ENCODE measurements around the gene GET3.
"Not testable (repeated sequence)": the region's sequence is repeated elsewhere in the genome, so short reads cannot be mapped to it uniquely, and the experiment has no call there.

The GET3 gene

DNA sequence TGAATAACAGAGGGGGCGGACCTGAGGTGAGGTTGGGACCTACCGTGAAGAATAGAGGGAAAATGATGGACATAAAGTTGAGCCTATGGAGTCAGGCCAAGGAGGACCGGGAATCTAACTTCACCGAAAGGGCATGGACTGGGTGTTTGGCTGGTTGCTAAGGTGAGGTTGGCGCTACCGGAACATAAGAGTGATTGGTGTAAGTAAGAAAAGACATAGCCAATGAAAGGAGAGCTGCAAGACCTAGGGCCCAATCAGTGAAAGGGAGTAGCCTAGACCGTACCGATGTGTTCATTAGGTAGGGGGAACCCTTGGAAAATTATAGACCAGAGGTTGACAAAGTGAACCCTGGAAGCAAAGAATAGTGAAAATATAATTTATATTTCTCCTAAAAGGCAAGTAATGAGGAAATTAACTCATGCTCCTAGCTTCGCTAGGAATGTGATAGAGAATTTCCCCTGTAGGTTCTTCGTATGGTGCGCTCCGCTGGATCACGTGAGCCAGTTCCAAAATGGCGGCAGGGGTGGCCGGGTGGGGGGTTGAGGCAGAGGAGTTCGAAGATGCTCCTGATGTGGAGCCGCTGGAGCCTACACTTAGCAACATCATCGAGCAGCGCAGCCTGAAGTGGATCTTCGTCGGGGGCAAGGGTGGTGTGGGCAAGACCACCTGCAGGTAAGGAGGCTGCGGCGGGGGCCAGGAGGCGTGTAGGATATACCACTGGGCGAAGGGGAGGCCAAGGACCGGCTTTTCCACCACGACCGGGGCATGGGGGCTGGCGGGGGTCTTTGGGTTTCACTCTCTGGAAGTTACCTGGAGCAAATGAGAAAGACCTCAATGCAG is at the start of gene GET3:
TSS of gene GET3 (plus strand) at position 503 of the 840 bp plus-strand sequence. CDS start at position 512, 9 bp downstream.
- DNase-seq (ENCODE audit: low spot score), result peak; percentile 96

DNA sequence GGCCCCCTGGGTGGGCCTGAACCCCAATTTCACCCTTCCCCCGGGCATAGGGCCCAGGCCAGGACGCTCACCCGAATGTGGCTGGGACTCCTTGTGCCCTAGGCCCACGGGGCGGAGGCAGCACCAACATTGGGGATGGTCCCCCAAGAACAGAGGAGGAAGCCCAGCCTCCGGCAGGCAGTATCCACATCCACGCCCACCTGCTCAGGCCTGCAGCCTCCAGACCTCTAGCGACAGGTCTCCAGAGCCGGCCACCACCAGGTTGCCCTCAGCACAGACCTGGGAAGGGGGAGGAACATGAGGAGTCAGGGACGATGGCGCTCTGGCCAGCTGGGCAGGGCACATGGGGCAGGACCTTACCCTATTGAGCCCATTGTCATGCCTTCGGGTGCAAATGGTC is 48.3 kb upstream of the GET3 start:
- DNase-seq (ENCODE audit: low spot score), result no peak

DNA sequence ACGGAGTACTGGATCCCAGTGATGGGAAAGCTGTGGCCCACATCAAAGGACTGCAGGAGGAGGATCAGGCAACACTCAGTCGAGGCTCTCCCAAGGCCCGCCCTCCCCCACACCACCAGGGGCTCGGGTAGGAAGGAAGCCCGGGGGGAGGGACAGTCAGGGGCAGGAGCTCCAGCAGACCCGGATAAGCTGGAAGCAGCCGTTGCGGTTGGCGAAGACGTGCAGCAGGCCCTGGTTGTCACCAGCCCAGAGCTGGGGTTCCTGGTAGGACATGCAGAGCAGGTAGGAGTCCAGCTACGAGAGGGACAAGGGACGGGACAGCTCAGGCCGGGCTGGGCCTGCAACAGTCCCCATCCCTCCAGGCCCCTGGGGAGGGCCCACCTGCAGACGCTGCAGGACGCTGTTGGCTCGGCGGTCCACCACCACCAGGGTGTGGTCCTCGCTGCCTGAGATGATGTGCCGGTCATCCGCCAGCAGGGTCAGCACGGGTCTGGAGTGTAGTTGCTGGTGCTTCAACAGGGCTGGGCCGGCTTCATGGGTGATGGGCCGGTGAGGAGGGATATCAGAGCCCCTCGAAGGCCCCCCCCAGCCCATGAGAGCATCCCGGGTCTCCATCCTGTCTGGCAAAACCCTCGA is 47.6 kb upstream of the GET3 start:
- no peak for DNase-seq (ENCODE audit: low spot score)

DNA sequence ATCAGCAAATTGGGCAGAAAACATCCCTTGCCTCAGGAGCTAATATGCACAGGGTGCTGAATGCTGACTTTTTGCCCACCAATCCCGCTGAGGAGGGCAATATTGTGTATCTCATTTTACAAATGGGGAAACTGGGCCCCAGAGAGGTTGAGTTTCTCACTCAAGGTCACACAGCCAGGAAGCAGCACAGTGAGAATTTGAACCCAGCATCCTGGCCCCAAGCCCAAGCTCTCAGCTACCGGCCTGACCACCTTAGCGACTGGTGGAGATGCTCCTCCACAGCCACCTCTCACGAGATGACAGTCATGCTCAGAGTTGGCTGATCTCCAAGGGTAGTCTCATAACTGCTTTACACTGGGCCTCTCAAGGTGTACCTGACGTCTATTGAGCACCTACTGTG is 44.3 kb upstream of the GET3 start:
- DNase-seq (ENCODE audit: low spot score), result no peak

DNA sequence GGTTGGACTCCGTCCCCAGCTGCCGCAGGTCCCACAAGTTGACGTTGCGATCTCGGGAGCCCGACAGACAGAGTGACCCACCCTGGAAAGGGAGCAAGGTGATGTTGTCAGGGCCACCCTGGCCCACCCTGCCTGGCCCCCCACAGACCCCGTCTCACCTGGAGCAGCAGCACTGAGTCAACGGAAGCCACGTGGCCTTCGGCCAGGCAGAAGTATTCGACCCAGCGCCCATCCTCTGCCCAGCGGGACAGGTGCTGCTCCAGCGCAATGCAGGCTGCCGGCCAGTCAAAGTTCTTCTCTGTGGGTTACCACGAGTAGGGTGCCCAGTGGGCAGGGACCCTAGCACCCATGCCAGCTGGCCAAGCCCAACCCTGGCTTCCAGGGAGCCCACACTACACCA is 42.7 kb upstream of the GET3 start:
- no peak for DNase-seq (ENCODE audit: low spot score)

DNA sequence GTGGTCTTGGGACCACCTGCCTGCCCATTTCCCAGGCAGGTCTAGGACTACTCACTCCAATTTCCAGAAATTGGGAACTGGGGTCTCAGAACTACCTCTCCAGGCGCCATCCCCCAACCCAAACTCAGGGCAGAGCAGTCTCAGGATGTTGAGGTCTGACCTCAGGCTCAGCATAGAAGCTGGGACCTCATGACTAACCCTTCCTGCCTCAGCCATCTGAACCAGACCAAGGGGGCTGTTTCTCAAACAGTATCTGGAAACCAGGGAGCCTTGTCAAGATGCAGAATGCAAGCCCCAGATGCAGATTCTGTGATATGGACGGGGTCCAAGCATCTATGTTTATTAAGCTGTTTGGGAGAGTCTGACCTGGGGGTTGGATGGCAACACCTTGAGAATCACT is 42.2 kb upstream of the GET3 start:
- no peak for DNase-seq (ENCODE audit: low spot score)

DNA sequence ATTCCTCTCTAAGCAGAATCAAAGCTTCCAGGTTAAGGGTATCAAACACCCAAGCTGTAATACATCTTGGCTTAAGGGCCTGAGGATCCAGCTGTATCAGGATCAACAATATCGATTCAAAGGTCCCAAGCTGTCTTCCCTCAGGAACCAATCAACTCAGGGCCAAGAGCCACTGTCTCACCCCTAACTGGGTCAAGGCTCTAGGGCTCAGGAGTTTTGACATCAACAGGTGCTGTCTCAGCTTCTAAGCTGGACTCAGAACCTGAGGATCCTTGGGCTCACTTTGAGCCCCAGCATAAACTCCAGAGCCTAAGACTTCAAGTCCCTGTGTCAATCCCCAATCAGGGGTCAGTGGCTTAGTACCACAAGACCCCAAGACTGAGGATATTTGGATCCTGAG is 41.8 kb upstream of the GET3 start:
- DNase-seq (ENCODE audit: low spot score), result no peak

DNA sequence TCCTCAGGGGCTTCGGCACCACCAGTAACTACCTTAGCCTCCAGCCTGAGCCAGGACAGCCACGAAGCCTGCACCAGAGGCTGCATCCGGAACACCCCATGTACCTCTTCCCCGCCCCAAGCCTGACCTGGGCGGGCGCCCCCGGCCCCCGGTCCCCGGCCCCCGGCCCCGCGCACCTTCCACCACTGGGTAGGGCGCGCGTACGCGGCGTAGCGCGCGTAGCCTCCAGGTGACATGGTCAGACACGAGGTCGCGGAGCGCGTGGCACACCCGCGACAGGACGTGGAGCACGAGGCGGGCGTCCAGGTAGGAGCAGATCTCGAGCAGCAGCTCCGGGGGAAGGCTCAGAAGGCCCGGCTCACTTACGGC is 41.3 kb upstream of the GET3 start:
- DNase-seq (ENCODE audit: low spot score), result no peak

DNA sequence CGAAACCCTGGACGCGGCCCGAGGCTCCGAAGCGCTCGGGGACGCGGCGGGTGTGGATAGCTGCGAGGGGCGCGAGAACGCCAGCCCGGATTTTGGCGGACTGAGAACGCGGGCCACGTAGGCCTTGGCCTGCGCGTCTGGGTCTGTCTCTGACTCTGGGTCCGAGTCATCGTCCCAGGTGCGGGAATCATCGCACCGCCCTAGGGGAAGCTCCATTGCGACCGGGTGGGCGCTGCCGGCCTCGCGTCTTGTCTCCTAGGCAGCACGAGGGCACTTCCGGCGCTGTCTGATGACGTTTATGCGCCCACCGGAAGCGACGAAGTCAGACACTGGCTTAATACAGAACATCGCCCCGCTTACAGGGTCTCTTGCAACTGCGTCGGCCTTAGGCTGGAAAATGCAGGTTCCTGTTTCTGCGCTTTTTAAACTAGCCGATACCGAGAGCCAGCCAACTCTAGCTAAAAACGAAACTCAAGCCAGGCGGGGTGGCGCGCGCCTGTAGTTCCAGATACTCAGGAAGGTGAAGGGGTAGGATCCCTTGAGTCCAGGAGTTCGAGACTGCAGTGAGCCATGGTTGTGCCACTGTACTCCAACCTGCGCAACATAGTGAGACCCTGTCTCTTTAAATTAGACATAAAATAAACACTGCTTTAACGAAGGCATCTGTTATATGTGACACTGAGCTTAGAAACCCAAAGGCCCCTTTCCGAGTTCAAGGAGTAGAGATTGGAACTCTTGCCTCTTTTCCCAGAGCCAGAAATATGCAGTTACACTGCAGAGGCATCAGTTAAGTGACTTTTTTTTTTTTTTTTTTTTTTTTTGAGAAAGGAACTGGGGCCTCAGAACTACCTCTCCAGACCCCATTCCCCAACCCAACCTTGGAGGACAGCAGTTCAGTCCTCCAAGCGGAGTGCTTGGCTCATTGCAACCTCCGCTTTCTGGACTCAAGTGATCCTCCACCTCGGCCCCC is 40.6 kb upstream of the GET3 start, which contains the start of gene FBXW9:
TSS of gene FBXW9 (minus strand) at position 266 of the 970 bp plus-strand sequence. CDS start at position 216, 50 bp downstream.
- peak; percentile 95 for DNase-seq (ENCODE audit: low spot score)

DNA sequence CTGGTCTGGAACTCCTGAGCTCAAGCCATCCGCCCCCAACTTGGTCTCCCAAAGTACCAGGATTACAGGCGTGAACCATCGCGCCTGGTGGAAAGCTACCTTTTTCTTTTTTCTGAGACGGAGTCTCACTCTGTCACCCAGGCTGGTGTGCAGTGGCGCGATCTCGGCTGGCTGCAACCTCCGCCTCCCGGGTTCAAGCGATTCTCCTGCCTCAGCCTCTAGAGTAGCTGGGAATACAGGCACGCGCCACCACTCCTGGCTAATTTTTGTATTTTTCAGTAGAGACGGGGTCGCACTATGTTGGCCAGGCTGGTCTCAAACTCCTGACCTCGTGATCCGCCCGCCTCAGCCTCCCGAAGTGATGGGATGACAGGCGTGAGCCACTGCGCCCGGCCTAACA is 39.9 kb upstream of the GET3 start:
- not testable (repeated sequence) for DNase-seq (ENCODE audit: low spot score)

DNA sequence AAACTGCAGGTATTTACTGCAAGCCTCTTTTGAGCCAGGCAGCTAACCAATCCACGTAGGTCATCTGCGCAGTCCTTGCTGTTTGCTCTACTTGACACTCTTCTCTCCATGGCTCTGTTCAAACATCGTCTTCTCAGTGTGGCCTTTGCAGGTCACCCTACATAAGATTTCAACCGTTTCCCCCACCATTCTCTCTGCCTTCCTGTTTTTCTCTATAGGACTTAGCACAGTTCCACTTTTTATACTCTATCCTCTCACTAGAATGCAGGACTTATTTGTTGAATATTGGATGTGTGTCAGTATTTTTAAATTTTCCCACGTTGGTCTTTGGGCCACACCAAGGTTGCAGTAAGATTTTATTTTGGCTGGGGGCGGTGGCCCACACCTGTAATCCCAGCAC is 39.2 kb upstream of the GET3 start:
- DNase-seq (ENCODE audit: low spot score), result no peak

DNA sequence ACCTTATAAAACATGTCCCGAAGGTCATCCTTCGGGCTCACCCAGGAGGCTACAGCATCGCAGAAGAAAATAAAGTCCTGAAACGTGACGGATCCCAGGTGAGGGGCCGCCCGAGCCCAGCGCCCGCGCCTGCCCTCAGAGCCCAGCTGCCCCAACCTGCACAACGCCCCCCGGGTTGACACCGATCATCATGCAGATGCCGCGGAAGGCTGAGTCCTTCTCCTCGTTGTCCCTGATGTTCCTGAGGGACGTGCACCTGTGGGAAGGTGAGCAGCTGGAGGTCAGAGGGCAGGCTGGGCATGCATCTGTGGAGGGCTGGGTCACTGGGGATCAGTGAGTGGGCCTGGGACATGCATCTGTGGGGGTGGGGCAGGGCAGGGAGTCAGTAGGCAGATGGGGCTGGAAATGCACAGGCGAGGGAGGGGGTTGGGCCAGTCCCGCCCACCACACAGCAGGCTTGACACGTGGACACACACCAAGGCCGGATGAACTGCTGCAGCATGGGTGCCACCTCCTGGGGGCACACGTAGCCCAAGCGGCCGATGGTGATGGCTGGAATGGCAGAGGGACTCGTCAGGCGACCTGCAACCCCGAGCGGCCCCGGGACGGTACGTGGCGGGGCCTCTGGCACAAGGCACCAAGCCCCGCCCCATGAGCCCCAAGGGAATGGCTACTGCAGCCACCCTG is 35.6 kb upstream of the GET3 start:
- no peak for DNase-seq (ENCODE audit: low spot score)

DNA sequence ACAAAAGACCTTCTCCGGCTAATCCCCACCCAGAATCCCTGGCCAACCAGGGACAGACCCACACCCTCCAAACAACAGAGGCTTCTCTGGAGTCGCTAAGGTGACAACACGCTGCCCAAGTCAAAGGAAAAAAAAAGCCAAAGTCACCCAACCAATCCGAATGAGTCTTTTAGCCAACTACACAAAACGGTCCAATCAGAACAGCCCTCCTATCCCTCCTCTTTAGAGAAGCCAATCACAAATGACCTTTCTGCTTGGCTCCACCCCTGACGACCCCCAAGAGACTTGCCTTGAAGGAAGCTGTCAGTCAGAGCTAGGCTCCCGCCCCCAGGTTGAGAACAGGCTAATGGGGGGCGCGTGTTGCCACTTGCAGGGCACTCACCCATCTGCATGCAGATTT is 34.3 kb upstream of the GET3 start:
- DNase-seq (ENCODE audit: low spot score), result peak; percentile 43

DNA sequence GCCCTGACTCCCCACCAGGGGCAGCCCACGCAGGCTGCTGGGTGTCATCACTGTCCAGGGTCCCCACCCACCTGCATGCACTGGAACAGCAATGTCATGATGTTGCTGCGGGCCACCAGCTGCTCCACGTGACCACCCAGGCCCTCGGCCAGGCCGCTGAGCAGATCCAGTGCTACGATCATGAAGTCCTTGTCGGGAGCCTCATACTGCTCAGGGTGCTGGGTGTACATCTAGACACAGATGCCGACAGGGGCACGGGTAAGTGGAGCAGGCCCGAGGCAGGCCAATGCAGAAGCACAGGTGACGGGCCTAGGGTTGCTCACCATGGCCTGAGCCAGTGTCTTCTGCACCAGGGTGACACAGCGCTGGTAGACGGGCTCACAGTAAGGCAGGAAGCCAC is 32.1 kb upstream of the GET3 start:
- no peak for DNase-seq (ENCODE audit: low spot score)

DNA sequence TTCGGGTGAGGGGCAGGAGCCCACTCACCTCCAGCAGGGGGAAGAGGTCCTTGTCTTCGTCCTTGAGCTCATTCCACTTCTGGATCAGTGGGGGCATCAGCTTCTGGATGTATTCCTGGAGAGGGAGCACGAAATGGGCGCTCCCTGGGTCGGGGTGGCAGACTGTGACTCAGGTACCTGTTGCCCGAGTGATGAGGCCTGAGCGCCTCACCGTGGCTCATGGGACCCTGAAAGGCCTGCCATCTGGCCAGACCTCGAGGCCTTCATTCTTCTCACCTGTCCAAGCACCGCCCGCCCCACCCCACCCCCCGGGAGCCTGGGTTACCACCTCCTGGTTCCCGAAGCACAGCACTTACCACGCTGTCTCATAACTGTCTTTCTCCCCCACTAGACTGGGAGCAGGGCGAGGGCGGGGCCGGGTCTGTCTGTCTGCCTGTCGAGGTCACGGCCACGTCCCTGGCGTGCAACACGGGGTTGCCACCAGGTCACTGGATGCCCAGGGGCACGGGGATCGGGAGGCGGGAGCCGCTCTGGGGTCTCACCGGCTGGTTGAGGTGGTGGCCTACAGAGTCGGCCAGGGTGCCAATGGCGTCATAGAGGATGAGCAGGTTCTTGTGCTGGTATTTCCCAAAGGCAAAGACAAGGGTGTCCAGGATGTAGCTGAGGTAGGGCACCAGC is 31.5 kb upstream of the GET3 start:
- no peak for DNase-seq (ENCODE audit: low spot score)

DNA sequence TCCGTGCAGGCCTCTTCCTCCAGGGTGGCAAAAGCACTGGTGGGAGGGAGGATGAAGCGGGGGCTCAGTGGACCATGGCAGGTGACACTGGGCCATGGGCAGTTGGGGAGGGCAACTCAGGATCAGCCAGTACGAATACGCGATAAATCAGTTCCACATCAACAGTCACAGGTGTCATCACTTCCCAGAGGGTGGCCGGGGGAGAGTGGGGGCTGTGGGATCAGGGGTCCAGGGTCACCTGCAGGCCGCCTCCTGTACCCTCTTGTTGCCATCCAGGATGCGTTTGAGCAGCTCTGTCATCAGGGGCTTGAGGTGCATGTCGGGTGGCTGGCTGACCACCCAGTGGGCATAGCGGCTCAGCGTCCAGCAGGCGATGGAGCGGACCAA is 31.0 kb upstream of the GET3 start:
- DNase-seq (ENCODE audit: low spot score), result no peak

DNA sequence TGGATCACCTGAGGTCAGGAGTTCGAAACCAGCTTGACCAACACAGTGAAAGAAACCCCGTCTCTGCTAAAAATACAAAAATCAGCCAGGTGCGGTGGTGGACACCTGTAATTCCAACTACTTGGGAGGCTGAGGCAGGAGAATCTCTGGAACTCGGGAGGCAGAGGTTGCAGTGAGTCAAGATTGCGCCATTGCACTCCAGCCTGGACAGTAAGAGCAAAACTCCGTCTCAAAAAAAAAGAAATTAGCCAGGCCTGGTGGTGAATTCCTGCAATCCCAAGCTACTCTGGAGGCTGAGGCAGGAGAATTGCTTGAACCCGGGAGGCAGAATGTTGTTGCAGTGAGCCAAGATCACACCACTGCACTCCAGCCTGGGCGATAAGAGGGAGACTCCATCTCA is 28.7 kb upstream of the GET3 start:
- no peak for DNase-seq (ENCODE audit: low spot score)

DNA sequence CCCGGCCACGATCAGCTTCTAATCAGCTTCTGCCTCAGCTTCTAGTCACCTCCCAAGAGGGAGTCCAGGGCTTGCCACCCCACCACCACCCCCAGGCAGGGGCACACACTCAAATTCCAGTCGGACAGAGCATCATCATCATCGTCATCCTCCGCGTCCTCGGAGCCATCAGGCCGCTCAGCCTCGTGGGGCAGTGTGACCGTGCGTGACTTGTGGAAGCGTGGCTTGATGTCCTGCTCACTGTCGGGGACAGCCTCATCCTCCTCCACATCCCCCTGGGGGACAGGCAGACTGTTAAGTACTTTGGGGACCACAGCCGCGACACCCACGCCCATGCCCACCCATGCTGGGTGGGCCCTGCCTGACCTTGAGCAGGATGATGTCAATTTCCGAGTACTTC is 26.1 kb upstream of the GET3 start:
- no peak for DNase-seq (ENCODE audit: low spot score)

DNA sequence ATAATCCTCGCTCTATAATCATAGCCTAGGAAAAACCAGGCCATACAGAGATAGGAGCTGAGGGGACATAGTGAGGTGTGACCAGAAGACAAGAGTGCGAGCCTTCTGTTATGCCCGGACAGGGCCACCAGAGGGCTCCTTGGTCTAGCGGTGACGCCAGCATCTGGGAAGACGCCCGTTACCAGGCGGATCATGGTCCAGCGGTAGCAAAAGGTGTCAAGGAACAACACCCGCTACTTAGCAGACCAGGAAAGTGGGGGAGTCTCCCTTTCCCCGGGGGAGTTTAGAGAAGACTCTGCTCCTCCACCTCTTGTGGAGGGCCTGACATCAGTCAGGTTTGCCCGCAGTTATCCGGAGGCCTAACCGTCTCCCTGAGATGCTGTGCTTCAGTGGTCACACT is 25.2 kb upstream of the GET3 start:
- not testable (repeated sequence) for DNase-seq (ENCODE audit: low spot score)

DNA sequence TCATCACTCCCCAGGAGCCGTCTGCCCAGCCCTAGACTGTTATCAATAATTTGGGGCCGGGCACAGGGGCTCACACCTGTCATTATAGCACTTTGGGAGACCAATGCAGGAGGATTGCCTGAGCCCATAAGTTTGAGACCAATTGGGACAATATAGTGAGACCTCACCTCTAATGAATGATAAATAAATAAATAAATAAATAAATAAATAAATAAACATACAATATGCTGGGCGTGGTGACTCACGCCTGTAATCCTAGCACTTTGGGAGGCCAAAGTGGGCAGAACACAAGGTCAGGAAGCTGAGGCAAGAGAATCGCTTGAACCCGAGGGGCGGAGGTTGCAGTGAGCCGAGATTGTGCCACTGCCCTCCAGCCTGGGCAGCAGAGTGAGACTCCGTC is 24.0 kb upstream of the GET3 start:
- DNase-seq (ENCODE audit: low spot score), result not testable (repeated sequence)

DNA sequence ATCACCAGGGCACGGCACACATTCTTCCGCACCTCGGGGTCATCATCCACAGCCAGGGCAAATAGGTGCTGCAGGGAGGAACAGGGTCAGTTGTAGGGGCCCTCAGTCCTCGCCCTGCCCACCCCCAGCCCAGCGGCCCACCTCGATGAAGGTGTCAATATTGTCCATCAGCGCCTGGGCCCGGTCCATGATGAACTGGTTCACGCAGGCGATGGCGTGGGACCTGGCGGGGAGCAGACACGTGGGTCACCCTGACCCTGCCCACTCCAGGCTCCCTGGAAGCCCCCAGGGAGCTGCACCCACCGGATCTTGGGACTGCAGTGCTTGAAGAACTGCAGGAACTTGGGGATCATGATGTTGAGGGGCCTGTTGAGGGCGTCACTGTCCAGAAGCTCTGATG is 22.2 kb upstream of the GET3 start:
- no peak for DNase-seq (ENCODE audit: low spot score)
